Stimulated activated naive B cell treated with anti-CD40 and anti-IgM and Interleukin-4, amounts not matched to agents 10 μg/mL and 1 μg/mL and 100 μg/mL, for 72 hours (primary cell): ENCODE measurements around the gene PRKCE.

Source experiments
- ATAC-seq, 2 donors: fragments of 150-1000 bp; cut with Tn5 transposase; replicated peaks; 2 replicates each; pipeline ENCODE4 v1.10.0; 2021; ENCODE audit warnings: moderate library complexity in 1 of 2
- DNase-seq: peaks from one replicate; pipeline ENCODE4 v3.0.0; 2021
- H3K27ac Mint-ChIP-seq: one replicate; pipeline ENCODE4 v1.8.0; 2022; ENCODE audit warnings: mild to moderate bottlenecking, mixed read lengths
- H3K27me3 Mint-ChIP-seq, 2 donors: one replicate each; pipeline ENCODE4 v1.8.0; 2022; ENCODE audit warnings: mixed read lengths in 2 of 2
- H3K36me3 Mint-ChIP-seq, 2 donors: one replicate each; pipeline ENCODE4 v1.8.0; 2022; ENCODE audit warnings: mixed read lengths in 2 of 2, mild to moderate bottlenecking in 1 of 2
- H3K4me1 Mint-ChIP-seq, 2 donors: one replicate each; pipeline ENCODE4 v1.8.0; 2022; ENCODE audit warnings: mixed read lengths in 2 of 2, mild to moderate bottlenecking in 1 of 2
- H3K4me3 Mint-ChIP-seq, 2 donors: one replicate each; pipeline ENCODE4 v1.8.0; 2022; ENCODE audit warnings: mild to moderate bottlenecking in 2 of 2, mixed read lengths in 2 of 2, moderate library complexity in 1 of 2
- H3K9me3 Mint-ChIP-seq, 2 donors: one replicate each; pipeline ENCODE4 v1.8.0; 2022; ENCODE audit warnings: mixed read lengths in 2 of 2, mild to moderate bottlenecking in 1 of 2

The PRKCE gene

DNA sequence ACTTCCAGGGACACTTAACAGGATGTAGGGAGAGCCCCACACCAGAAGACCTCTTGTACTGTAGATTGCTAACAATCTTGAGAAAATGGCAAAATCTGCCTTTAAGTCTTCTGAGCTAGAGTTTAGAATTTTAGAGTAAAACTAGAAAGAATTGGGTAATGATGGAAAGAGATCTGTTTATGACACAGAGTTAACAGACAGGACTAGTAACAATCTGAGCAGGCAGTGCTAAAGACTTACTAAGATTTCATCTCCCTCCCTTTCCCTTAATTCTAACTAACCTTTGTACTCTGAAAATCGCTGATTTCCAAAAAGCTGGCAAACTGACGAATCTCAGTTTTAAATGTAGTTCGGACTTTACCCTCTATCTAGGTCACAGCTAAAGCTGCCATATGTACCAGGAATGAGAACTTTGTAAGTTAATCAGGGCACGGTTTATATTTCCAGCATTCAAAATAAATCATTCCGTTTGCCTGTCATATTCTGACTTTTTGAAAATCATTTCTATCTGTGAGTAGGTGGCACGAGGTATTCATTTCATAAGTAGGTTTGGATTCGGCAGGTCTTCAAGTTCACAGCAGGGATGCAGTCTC lies 389.2 kb downstream of the PRKCE start:
- H3K27me3 Mint-ChIP-seq, result no peaks in the 10 kb centered on the region
- no peak for DNase-seq
- no peaks in the 10 kb centered on the region for H3K4me1 Mint-ChIP-seq
- no peaks in the 10 kb centered on the region for H3K9me3 Mint-ChIP-seq
- H3K36me3 Mint-ChIP-seq, result peaks cover 5 to 38% of the 10 kb centered on the region in 2 donors
- no peak overlapping the region for H3K4me3 Mint-ChIP-seq
- no peak for ATAC-seq
- no peak overlapping the region for H3K27ac Mint-ChIP-seq

- Mint-ChIP-seq H3K27me3 (no peaks in the 10 kb centered on the region), H3K9me3 (no peaks in the 10 kb centered on the region), H3K4me1 (no peaks in the 10 kb centered on the region), H3K36me3 (peaks cover 1 to 35% of the 10 kb centered on the region in 2 donors), H3K27ac (no peak overlapping the region), H3K4me3 (no peak overlapping the region)
- DNase-seq (no peak), ATAC-seq (no peak)
Observed at GRCh38 chr2:46041434-46041833, 390.0 kb downstream of the PRKCE start.

DNA sequence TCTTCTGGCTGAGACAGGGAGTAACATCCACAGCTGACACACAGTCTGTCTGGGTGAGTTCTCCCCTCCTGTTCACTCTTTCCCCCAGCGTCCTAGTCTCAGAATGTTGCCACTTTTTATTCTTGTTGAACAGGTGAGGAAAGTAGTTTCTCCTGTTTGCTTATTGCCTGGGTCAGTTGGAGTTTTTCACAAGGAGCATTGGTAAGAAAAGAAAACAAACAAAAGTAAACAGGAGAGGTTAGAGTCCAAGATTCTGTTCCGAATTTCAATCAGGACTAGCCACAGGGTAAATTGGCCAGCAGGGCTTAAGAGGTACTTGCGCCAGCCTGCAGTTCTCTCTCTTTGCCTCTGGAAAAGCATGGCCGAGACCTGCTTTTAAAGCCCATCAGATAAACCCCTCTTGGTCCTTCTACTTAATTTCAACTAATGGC lies 390.7 kb downstream of the PRKCE start:
- H3K27me3 Mint-ChIP-seq, result no peaks in the 10 kb centered on the region
- no peak for DNase-seq
- no peaks in the 10 kb centered on the region for H3K4me1 Mint-ChIP-seq
- ATAC-seq, result no peak
- H3K9me3 Mint-ChIP-seq, result no peaks in the 10 kb centered on the region
- no peak overlapping the region for H3K27ac Mint-ChIP-seq
- peaks cover 5 to 32% of the 10 kb centered on the region in 2 donors for H3K36me3 Mint-ChIP-seq
- no peak overlapping the region for H3K4me3 Mint-ChIP-seq

DNA sequence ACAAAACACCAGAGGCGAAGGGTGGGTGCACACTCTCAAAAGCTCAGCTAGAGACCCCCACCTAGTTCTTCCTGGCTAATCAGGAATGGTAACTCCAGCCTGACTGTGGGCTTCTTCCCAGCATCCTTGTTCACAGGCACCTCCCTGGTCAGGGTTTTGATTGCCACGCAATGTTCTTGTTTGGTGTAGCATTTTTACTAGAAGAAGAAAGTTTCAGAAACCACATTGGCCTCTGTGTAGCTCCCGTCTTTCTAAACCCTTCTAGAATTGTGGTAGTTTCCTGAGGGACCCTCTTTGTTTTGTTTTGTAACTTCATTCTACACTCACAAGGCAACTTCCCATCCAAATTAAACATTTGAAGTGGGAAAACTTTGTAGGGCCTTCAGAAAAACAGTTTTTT lies 391.2 kb downstream of the PRKCE start:
- H3K36me3 Mint-ChIP-seq, result peaks cover 6 to 29% of the 10 kb centered on the region in 2 donors
- no peaks in the 10 kb centered on the region for H3K27me3 Mint-ChIP-seq
- H3K27ac Mint-ChIP-seq, result no peak overlapping the region
- DNase-seq (no peak), ATAC-seq (no peak)
- no peak overlapping the region for H3K4me3 Mint-ChIP-seq
- H3K4me1 Mint-ChIP-seq, result no peaks in the 10 kb centered on the region
- H3K9me3 Mint-ChIP-seq, result no peaks in the 10 kb centered on the region

GRCh38 chr2:46045888-46046287 lies 394.4 kb downstream of the PRKCE start:
- Mint-ChIP-seq H3K36me3 (peaks cover 13 to 27% of the 10 kb centered on the region in 2 donors), H3K4me3 (no peak overlapping the region), H3K27me3 (no peaks in the 10 kb centered on the region), H3K4me1 (peaks cover 0 to 5% of the 10 kb centered on the region in 2 donors), H3K27ac (no peak overlapping the region), H3K9me3 (no peaks in the 10 kb centered on the region)
- DNase-seq, result no peak
- no peak for ATAC-seq

DNA sequence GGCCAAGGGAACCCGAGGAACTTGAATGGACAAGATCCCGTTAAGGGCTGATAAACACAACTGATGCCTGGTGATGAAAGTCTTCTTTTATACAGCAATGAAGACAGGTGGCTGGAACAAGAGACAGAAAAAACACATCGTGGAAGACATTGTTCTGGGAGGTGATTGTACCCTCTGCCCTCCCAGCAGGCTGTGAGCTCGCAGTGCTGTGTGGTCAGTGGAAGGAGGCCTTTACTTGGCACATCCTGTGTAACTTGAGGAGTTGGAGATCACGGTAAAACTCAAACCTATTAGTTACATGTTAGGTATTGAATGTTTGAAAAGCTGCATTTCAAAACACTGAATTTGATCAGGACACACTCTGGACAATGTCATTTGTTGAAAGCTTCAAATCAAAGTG lies 395.8 kb downstream of the PRKCE start:
- peaks cover 0 to 7% of the 10 kb centered on the region in 2 donors for H3K4me1 Mint-ChIP-seq
- ATAC-seq (no peak), DNase-seq (no peak)
- H3K27me3 Mint-ChIP-seq, result no peaks in the 10 kb centered on the region
- peaks cover 20 to 39% of the 10 kb centered on the region in 2 donors for H3K36me3 Mint-ChIP-seq
- no peak overlapping the region for H3K4me3 Mint-ChIP-seq
- no peak overlapping the region for H3K27ac Mint-ChIP-seq
- no peaks in the 10 kb centered on the region for H3K9me3 Mint-ChIP-seq

GRCh38 chr2:46048693-46049092 lies 397.2 kb downstream of the PRKCE start:
- DNase-seq, result no peak
- Mint-ChIP-seq H3K9me3 (peaks cover 0 to 2% of the 10 kb centered on the region in 2 donors), H3K27ac (no peak overlapping the region), H3K4me1 (peaks cover 3 to 13% of the 10 kb centered on the region in 2 donors), H3K36me3 (peaks cover 28 to 36% of the 10 kb centered on the region in 2 donors), H3K4me3 (no peak overlapping the region), H3K27me3 (no peaks in the 10 kb centered on the region)
- ATAC-seq, result no peak

GRCh38 chr2:46050027-46050426 lies 398.6 kb downstream of the PRKCE start:
- H3K4me3 Mint-ChIP-seq, result no peak overlapping the region

DNA sequence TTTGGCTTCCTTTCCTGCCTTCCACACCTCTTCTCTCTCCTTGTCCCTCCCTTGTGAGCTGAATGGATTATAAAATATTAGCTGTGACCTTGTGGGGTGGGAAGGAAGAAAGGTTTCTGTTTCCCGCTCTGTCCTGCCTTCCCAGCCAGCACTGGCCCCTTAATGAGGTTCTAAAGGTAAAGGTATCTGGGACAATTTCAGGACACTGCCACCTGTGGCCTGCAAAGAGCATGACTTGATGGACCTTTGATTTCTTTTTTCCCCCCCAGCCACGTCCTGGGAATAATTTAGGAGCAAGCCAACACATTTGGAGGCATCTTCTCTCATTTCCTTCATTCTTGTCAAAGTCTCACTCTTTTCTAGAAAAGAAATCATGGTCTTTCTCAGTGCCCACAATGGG lies 399.0 kb downstream of the PRKCE start:
- ATAC-seq (no peak), DNase-seq (no peak)
- no peaks in the 10 kb centered on the region for H3K27me3 Mint-ChIP-seq
- peaks cover 3 to 15% of the 10 kb centered on the region in 2 donors for H3K4me1 Mint-ChIP-seq
- H3K4me3 Mint-ChIP-seq, result no peak overlapping the region
- no peak overlapping the region for H3K27ac Mint-ChIP-seq
- peaks cover 0 to 2% of the 10 kb centered on the region in 2 donors for H3K9me3 Mint-ChIP-seq
- H3K36me3 Mint-ChIP-seq, result peaks cover 33 to 43% of the 10 kb centered on the region in 2 donors

More at GRCh38 chr2:46050027-46050426, 398.6 kb downstream of the PRKCE start:
- DNase-seq, result no peak
- no peak for ATAC-seq
- Mint-ChIP-seq H3K27ac (no peak overlapping the region), H3K36me3 (peaks cover 28 to 44% of the 10 kb centered on the region in 2 donors), H3K27me3 (no peaks in the 10 kb centered on the region), H3K4me1 (peaks cover 3 to 15% of the 10 kb centered on the region in 2 donors), H3K9me3 (peaks cover 0 to 2% of the 10 kb centered on the region in 2 donors)

DNA sequence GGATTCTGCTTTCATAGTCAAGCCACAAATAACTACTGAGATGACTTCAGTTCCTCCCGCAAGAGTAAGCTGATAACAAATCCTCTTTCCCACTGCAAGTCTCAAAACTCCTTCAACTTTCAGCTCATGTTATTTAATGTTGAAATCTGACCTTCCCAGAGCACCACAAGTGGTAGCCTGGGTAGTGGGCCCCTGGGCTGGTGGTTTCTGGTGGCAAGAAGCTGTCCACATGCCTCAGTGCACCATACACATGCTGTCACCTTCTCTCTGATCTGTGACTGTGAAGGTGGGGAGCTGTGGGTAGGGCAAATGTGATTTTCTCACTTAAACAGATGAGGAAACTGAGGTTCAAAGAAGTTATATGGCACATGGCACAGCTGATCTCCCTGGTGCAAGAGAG lies 399.6 kb downstream of the PRKCE start:
- H3K4me3 Mint-ChIP-seq, result no peak overlapping the region
- no peak for DNase-seq
- no peaks in the 10 kb centered on the region for H3K27me3 Mint-ChIP-seq
- peaks cover 3 to 15% of the 10 kb centered on the region in 2 donors for H3K4me1 Mint-ChIP-seq
- no peak overlapping the region for H3K27ac Mint-ChIP-seq
- peaks cover 0 to 2% of the 10 kb centered on the region in 2 donors for H3K9me3 Mint-ChIP-seq
- H3K36me3 Mint-ChIP-seq, result peaks cover 35 to 39% of the 10 kb centered on the region in 2 donors
- no peak for ATAC-seq

GRCh38 chr2:46053564-46053963 lies 402.1 kb downstream of the PRKCE start:
- Mint-ChIP-seq H3K27me3 (no peaks in the 10 kb centered on the region), H3K9me3 (peaks cover 0 to 2% of the 10 kb centered on the region in 2 donors), H3K36me3 (peaks cover 31 to 42% of the 10 kb centered on the region in 2 donors), H3K4me1 (peaks cover 3 to 15% of the 10 kb centered on the region in 2 donors), H3K27ac (no peak overlapping the region), H3K4me3 (no peak overlapping the region)
- no peak for DNase-seq
- no peak for ATAC-seq

GRCh38 chr2:46056541-46056940 lies 405.1 kb downstream of the PRKCE start:
- Mint-ChIP-seq H3K4me1 (peaks cover 3 to 8% of the 10 kb centered on the region in 2 donors), H3K27me3 (no peaks in the 10 kb centered on the region), H3K4me3 (no peak overlapping the region), H3K27ac (no peak overlapping the region), H3K9me3 (peaks cover 0 to 2% of the 10 kb centered on the region in 2 donors), H3K36me3 (peaks cover 24 to 29% of the 10 kb centered on the region in 2 donors)
- no peak for DNase-seq
- no peak for ATAC-seq

GRCh38 chr2:46058140-46058539 lies 406.7 kb downstream of the PRKCE start:
- DNase-seq (no peak), ATAC-seq (no peak)
- H3K4me3 Mint-ChIP-seq, result no peak overlapping the region
- H3K36me3 Mint-ChIP-seq, result peaks cover 15 to 23% of the 10 kb centered on the region in 2 donors
- H3K4me1 Mint-ChIP-seq, result peaks cover 4 to 12% of the 10 kb centered on the region in 2 donors
- no peaks in the 10 kb centered on the region for H3K27me3 Mint-ChIP-seq
- H3K27ac Mint-ChIP-seq, result no peak overlapping the region
- H3K9me3 Mint-ChIP-seq, result peaks cover 0 to 2% of the 10 kb centered on the region in 2 donors

DNA sequence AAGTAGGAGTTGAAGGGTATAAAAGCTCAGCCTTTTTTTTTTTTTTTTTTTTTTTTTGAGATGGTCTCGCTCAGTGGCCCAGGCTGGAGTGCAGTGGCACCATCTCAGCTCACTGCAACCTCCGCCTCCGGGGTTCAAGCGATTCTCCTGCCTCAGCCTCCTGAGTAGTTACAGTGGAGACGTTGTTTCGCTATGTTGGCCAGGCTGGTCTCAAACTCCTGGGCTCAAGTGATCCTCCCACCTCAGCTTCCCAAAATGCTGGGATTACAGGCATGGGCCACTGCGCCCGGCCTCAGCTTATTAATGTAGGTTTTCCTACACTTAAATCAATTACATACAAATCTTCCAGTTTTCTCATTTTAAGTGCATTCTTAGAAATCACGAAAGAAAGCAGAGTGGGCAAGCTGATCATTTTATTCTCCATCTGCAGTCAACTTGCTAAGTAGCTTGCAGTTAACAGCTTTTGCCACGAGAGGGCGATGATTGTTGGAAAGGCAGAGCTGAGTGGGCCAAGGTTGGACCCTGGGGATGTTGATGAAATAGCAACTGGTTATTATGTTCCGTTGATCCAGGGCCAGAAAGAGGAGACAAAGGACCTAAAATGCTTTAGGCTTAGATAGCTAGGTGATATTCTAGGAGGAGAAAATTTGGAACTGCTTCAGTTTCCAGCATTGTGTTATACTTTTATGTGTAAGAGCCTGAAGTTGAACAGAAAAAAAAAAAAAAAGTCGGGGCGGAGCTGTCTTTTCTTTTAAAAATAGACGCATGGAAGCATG lies 411.4 kb downstream of the PRKCE start:
- Mint-ChIP-seq H3K27me3 (no peaks in the 10 kb centered on the region), H3K36me3 (peaks cover 2 to 13% of the 10 kb centered on the region in 2 donors), H3K4me1 (peaks cover 2 to 5% of the 10 kb centered on the region in 2 donors), H3K4me3 (no peak overlapping the region), H3K27ac (no peak overlapping the region), H3K9me3 (no peaks in the 10 kb centered on the region)
- ATAC-seq, result peak; percentile 67 to 73
- DNase-seq, result peak; percentile 43

DNA sequence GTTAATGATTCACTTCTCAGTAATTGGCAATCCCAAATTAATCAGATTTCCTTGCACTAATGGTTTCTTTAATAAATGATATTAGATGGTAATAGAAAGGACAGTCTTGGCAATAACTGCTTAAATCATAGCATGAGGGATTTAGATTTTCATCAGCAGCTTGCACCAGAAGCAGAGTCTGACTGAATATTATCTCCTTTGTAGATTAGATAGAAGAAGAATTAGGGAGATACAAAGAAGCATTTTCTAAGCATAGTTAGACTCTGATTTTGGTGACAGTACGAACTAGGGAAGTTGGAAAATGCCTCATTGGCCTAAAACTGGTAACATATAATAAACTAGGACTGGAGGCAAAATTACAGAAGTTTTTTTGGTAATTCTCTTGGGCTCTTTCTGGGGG lies 412.9 kb downstream of the PRKCE start:
- DNase-seq, result no peak
- ATAC-seq, result no peak
- H3K4me3 Mint-ChIP-seq, result no peak overlapping the region
- H3K27ac Mint-ChIP-seq, result no peak overlapping the region
- H3K9me3 Mint-ChIP-seq, result no peaks in the 10 kb centered on the region
- peaks cover 2 to 13% of the 10 kb centered on the region in 2 donors for H3K36me3 Mint-ChIP-seq
- no peaks in the 10 kb centered on the region for H3K27me3 Mint-ChIP-seq
- peaks cover 2 to 5% of the 10 kb centered on the region in 2 donors for H3K4me1 Mint-ChIP-seq
